HEK293T (cell line): Measurements from ENCODE around the gene EGFR.

Source experiments
- ELF4 ChIP-seq: fragments of 450-650 bp; IDR thresholded peaks from 2 replicates; pipeline ENCODE4 v1.6.1; 2017; ENCODE audit warnings: antibody characterized with exemption
- SP1 ChIP-seq: fragments of 450-650 bp; IDR thresholded peaks from 2 replicates; pipeline ENCODE4 v1.6.1; 2017

GRCh38 chr7:55022002-55022985 lies 3.5 kb downstream of the EGFR start:
- TF ChIP-seq ELF4, result no peak
- no peak for TF ChIP-seq SP1
